HG03354 (cell line): ENCODE data around the gene KRT72.

Experiments used
- ATAC-seq: cut with Tn5 transposase; IDR thresholded peaks from one replicate; pipeline ENCODE4 v1.9.1; 2021; ENCODE audit warnings: mild to moderate bottlenecking; ENCODE audit not compliant: unreplicated experiment, poor library complexity, severe bottlenecking

KRT72 gene

DNA sequence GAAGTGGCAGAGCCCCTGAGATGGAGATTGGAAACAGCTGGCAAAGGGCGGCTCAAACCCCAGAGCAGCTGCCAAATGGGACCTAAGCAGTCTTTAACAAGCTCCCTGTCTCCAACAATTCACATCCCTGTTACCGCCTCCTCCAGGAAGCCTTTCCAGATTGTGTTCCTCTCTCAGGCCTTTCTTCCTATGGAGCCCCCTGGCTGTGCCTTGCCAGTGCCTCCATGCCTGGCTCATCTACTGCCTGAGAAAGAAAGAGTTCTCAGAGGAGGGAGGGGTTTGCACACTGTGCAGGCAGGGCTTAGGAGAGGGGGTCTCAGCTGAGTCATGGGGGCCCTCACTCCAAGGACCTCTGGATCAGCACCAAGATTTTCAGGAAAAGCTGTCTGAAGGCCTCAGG is 18.8 kb downstream of the KRT72 start:
- no peak for ATAC-seq

DNA sequence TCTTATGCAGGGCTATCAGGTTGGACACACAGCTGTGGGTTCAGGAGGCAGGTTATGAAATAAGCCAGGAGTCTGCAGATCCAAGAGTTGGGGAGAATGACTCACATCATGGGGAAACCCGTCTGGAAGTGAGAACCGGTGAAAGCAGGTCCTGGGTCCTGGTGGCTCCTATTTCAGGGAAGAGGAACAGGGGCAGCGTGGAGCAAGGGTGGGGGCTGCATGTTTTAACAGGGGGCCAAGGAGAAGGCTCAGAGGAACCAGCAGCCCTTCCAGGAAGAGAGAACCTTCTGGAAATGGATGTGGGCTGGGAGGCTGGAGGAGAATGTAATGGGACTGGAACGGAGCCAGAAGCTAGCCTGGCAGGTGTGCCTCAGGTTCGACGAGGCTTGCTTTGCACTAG is 19.8 kb downstream of the KRT72 start:
- no peak for ATAC-seq

DNA sequence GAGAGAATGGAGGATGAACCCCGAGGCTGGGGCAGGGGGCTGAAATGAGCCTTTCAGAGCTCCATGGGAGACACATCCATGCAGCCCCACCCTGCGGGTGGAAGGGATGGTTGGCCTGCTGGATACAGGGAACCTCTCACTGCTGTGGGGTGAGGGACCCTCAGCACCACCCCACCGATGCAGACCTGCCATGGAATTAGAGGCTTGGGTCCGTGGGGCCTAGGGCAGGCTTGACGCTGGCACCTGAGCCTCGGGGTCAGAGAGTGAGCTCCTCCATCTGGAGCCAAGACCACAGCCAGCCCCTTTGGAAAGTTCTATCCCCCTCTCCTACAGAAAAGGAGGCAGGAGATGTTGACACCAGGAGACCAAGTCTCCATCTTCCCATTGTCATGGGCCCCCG is 20.2 kb downstream of the KRT72 start:
- no peak for ATAC-seq

DNA sequence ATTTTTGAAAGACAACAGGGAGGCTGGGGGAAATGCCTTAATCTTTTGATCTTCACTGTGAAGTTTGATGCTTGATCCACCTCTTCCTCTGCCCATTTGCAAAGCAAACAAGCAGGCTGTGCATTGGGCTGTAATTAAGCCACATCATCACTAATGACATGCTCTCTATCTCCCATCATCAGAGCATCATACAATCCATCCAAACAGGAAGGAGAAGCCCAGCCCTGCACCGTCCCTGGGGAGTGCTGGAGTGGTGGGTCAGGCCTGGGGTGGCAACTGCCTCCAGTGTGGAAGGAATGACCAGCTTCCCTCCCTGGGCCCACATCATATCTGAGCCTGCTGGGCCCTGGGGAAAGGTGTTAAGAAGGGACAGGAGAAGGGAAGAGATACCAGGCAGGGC is 20.8 kb downstream of the KRT72 start:
- ATAC-seq = no peak

DNA sequence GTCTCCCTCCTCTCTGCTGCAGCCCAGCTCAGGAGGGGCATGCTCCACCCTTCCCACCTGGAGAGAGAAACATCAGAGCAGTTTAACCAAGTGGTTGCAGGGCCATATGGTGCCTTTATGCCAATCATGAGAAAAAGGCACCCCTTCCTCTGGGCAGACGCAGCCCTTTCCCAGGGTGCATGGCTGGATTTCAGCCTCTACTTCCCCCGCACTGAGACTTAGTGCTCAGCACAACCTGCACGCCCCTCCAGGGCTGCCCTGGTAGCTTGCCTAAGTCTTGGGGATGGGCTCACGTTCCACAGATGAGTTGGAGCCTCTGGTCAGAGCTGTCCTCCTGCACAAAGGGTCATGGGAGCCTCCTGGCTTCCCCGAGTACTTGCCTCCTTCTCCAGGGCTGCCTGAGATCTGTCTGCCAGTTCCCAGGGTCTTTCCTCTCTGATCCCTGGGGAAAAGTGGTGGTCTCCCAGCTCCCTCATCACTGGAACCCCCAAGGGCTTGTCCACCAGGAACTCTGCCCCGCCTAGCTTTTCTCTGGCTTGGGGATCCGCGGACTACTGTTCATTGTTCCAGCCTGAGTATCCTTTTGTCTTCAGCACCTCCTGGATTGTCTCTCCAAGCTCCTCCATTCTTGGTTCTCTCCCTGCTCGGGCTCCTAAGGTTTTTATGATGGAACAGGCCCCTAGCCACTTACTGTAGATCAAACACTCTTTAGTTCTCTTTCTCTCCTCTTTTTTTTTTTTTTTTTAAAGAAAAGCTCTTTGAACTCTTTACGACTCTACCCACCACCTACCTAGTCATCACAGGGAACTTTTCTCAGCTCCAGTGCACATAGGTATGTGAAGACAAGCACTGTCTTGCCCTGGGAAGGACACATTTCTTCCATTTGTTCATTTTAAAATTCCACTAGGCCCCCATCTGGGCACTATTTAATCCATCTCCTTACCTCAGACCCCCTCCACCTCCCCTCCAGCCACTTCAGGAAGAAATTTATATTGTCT is 21.5 kb downstream of the KRT72 start:
- ATAC-seq = no peak

DNA sequence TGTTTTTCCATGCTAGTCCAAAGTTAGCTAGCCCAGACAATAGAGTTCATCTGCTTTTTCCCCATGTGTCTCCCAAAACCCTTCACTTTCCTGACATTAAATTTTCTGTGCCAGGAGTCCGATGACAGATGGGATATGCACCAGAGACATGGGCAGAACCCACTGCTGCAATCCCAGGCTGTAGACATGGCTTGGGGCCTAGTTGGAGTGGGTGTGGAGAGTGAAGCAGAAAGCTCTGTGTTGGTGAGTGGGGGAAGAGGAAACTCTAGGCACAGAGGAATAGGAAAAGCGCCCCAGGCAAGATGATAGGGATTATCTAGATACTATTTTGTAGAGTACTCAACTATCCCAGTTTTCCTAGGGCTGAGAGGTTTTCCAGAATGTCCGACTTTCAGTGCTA is 22.8 kb downstream of the KRT72 start:
- ATAC-seq = no peak

DNA sequence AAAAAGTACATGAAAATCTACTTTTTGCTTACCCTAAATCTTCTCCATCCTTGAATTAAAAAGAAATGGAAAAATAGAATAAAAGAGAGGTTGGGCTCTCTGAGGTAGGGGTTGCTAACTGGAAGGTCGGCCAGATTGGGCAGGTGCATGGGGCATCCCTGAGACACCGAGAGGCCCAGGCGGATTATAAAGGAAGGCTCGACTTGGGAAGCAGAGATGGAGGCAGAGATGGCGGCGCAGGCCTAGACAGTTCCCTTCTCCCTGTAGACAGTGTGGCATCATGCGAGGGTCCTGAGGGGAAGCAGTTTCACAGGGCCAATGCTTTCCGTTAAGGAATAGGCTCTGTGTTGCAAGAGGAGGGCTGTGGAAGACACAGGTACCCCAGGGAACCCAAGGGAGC is 23.9 kb downstream of the KRT72 start:
- no peak for ATAC-seq

DNA sequence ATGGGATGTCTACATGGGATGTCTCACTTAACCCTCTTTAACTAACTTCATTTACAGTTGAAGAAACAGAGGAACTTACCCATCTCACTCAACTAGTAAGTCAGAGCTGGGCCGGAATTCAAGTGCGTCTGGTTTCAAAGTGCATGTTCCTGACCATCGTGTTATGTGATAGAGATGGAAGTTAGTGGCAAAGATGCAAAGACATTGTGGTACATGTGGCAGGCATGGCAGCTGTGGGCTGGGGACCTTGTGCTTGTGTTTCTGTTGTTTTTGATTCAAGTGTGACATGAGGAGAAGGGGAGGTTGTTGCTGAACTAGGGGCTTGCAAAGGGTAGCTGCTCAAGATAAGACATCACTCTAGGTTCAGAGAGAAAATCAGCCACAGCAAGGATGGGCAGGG is 25.3 kb downstream of the KRT72 start:
- no peak for ATAC-seq

DNA sequence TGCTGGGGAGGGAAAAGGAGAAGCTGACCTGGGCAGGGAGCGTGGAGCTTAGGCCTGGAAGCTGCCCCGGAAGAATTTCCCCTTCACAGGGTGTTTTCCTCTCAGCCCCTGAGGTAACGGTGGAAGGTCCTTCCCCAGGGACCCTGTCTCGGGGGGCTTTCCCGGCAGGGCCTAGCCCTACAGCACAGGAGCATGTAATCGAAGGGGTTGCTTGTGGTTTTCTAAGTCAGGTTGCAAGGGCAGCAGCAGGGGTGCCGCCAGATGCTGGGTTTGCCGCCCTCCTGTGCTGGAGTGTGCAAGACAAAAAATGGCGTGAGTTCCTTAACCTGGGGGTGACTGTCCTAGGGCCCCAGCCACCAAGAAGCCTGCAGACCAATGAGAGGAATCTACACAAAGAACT is 26.0 kb downstream of the KRT72 start:
- no peak for ATAC-seq

DNA sequence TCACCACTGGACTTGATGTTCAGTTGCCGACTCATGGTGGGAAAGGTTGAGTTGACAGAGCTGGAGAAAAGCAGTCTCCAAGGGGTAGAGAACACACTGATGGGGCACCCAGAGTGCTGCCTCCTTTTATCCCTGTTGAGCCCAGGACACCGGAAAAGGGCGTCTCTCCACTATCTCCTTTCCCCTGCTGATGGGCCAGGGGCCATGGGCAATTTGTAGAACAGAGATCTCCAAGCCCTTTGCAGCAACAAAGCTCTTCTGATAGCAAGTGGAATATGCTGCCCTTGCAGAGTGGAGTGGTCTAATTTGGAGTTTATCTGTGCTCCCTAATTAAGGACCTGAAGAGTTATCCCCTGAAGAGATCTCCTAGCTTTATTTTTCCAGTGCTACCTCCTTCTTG is 27.5 kb downstream of the KRT72 start, which contains the start of gene KRT74:
TSS of gene KRT74 (minus strand) at position 101 of the 400 bp plus-strand sequence. CDS start at position 35, 66 bp downstream.
- ATAC-seq = no peak

DNA sequence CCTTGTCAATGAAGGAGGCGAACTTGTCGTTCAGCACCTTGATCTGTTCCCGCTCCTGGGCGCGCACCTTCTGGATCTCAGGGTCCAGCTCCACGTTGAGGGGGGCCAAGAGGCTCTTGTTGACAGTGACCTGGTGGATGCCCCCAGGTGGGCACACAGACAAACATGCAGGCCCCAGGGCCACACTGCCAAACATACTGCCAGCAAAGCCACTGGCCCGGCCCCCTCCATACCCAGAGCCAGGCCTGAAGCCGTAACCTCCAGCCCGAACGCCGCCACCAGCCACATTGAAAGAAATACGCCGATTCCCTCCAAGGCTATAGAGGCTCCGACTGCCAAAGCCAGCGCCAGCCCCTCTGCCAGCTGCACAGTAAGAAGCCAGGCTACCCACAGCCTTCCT is 28.0 kb downstream of the KRT72 start:
- no peak for ATAC-seq

DNA sequence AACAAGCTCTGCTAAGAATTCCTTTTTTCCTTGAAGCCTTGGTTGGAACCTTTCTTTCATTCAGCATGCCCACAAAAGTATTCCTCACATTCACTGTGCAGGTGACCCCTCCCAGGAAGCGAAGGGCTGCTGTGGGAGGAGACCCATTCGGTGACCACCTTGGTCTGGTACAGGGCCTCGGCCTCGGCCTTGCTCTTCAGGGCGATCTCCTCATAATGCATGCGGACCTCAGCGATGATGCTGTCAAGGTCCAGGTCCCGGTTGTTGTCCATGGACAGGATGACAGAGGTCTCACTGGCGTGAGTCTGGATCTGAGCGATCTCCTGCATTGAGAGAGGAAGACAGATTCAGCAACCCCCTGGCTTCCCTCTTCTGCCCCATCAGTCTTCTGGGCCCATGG is 30.8 kb downstream of the KRT72 start:
- no peak for ATAC-seq

DNA sequence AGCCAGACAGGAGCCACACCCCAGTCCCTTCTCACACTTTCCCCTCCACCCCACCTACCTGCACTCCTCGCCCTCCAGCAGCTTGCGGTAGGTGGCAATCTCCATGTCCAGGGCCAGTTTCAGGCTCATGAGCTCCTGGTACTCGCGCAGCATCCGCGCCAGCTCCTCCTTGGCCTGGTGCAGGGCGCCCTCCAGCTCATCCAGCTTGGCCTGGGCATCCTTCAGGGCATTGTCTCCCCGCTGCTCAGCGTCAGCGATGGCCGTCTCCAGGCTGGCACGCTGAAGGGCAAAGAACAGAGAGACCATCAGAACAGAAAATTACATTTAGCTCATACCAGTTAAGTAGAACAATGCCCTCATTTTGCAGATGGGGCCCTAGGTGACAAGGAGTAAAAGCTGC is 33.2 kb downstream of the KRT72 start:
- no peak for ATAC-seq

DNA sequence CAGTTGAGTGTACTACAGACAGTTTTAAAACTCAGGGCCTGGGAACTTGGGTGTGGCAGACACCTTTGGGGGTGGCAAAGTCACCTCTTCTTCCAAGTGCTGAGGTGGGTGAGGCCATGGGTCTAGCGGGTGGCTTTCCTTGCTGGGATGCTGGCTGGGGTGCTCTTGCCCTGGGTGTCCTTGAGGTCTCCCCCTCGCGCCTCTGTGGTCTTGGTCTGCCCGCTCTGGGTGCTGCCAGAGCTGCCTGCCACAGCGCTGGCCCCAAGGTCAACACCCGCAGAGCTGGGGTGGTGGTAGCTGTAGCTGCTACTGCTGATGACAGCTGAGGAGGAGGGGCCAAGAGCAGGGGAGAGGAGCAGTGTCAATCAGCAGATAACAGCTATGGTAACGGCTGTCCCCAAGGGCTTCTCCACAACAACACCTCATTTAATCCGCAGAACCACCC is 34.4 kb downstream of the KRT72 start:
- ATAC-seq = no peak

DNA sequence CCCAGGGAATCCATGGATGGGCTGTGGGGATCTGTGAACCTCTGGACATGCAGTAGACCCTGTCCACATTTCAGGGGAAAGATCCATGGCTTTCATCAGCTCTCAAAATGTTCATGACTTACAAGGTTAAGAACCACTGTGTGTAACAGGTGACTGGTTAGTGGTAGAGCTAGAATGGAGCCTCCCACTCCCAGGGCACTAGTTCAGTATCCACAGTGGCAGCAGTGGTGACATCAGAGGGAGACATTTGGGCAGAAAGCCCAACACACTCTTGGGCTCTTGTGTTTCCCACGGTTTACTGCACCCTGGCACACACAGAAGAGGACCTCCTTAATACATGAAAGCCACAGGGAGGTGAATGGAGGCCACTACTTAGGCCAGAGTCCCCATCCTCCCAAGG is 36.7 kb downstream of the KRT72 start:
- no peak for ATAC-seq

DNA sequence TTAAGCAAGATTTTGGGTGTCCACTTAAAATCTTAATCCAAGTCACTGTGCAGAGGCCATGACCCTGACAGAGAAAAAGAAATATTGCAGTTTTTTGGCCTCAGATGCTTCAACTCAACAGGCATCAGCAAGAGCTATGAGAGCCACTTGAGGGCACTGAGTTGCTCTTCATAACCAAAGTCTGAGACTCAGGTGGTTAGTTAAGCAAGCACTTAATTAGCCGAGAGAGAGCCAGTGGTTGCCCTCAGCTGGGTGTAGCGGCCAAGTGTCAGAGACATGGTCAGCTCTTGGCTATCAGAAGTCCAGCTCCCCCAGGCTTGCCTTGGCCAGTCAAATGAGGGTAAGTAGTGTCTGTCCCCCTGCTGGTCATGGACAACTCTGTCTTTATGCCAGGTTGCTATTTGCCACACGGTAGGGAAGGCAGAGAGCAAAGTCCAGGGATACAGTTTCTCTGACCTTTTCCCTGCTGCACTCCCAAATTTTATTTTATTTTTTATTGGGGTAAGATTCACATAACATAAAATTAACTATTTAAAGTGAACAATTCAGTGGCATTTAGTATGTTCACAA is 39.3 kb downstream of the KRT72 start:
- no peak for ATAC-seq

DNA sequence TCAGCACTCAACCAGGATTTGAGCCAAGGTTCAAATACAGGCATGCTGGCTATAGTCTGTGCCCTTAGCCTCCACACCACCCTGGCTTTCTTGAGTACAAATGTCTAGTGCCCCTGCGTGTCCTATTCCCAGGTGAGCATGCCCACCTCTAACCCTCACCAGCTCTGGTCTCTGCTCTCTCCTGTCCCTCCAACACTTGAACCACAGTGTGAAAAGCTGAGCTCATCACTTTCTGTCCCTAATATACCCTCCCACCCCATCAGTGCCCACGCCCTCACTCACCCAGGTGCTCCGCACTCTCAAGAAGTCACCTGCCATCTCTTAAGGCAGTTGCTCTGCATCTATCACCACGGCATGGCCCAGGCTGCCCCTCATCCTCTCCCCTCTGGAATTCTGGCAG is 41.3 kb downstream of the KRT72 start:
- no peak for ATAC-seq

DNA sequence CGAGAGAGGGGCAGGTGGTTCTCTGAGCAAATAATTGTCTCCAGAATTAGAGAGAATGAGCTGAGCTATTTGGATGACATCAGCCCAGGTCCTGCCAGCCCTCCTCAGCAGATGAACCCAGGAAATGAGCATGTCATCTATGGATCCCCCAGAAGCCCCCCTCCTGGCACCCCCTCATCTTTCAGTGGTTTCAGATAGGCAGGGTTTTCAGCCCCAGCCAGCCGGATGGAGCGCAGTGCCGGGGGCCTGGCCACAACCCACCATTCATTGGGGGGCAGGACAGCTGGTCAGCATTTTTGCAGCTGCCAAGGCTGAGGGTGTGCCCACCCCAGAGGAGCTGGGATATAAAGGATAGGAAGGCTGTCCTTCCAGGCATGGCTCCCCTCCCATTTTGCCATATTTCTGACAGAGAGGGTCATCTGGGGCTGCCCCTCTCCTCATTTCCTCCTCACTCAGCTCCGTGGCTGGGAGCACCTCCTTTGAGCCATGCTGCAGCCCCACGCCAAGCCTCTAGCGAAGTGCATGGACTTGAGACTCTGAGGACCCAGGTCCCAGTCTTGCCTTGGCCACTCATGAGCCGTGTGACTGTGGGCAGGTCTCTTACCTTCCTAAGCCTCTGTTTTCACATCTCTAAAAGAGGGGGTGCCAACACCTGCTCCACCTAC is 42.4 kb downstream of the KRT72 start:
- ATAC-seq = no peak

DNA sequence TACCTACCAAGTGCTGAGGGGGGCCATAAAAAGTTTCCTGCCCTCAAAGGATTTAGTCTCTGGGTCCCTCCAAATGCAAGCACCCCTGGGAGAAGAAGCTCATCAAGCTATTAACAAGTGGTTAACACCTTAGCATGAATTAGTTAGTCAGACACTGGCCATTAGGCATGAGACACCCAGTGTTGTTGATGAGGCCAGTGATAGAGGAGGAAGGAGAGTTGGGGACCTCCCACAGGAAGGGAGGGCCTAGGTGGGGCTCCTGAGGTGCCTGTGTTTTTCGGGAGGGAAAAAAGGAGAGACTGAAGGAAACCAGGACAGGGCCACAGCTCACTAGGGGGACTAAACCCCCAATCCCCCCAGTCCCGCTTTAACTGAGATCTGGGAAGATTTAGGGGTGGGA is 43.8 kb downstream of the KRT72 start:
- no peak for ATAC-seq

DNA sequence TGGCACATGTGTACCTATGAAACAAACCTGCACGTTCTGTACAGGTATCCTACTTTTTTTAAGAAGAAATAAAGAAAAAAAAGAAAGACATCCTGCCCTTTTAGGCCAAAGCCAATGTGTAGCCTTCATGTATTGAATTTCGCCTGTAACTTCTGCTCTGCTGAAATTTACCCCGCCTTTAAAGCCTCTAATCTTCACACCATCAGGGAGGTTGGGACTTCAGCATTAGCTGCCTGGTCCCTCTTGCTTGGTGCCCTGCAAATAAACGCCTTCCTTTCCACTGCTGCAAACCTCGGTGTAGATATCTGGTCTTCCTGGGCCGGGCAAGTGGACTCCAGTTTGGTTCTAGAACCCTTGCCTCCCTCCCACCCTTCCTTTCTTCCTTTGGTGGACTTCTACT is 45.7 kb downstream of the KRT72 start:
- no peak for ATAC-seq
